ENCODE measurements around the gene LRP10. TPM values are rescaled to one million over a fixed set of nuclear protein-coding genes. Genes with fewer than 3 reads are reported as not detected.

The LRP10 gene
- total RNA-seq, 1 donor from 2014 or later: 2.9 TPM

Small RNA genes lying within 50 kb of the gene (small RNA-seq; reads per million reads assigned to genes)
- not detected for gene RF00019

Other genes with a start within 250 kb of the LRP10 start
- not detected for gene OR6J1, start 227.4 kb upstream of the LRP10 start, total RNA-seq
- 28.9 TPM for gene OXA1L, start 105.1 kb upstream of the LRP10 start, total RNA-seq
- gene SLC7A7, start 56.3 kb upstream of the LRP10 start, total RNA-seq: 2.0 TPM
- gene MRPL52, start 41.9 kb upstream of the LRP10 start, total RNA-seq: 13.9 TPM
- gene MMP14, start 35.2 kb upstream of the LRP10 start, total RNA-seq: 6.9 TPM
- 2.4 TPM for gene REM2, start 11.5 kb downstream of the LRP10 start, total RNA-seq
- gene RBM23, start 47.4 kb downstream of the LRP10 start, total RNA-seq: 73.4 TPM
- gene PRMT5, start 57.6 kb downstream of the LRP10 start, total RNA-seq: 61.1 TPM
- gene HAUS4, start 85.3 kb downstream of the LRP10 start, total RNA-seq: 23.2 TPM
- gene AJUBA, start 110.8 kb downstream of the LRP10 start, total RNA-seq: 4.5 TPM
- gene C14orf93, start 138.4 kb downstream of the LRP10 start, total RNA-seq: 4.5 TPM
- 194 TPM for gene PSMB5, start 163.2 kb downstream of the LRP10 start, total RNA-seq
- gene PSMB11, start 170.5 kb downstream of the LRP10 start, total RNA-seq: under 0.01 TPM
- gene CDH24, start 185.8 kb downstream of the LRP10 start, total RNA-seq: 9.4 TPM
- gene ACIN1, start 223.4 kb downstream of the LRP10 start, total RNA-seq: 73.0 TPM
- 22.0 TPM for gene C14orf119, start 223.8 kb downstream of the LRP10 start, total RNA-seq
- gene CIROP, start 233.2 kb downstream of the LRP10 start, total RNA-seq: not detected
- gene CEBPE, start 247.5 kb downstream of the LRP10 start, total RNA-seq: not detected

All from frontal cortex (tissue), 1 donor.